ENCODE measurements around the gene ANXA6. TPM values are rescaled to one million over a fixed set of nuclear protein-coding genes. Genes with fewer than 3 reads are reported as not detected.
A peak's percentile ranks its signal among the peaks of the same experiment; 100 is the strongest.
"Not testable (repeated sequence)": the region's sequence is repeated elsewhere in the genome, so short reads cannot be mapped to it uniquely, and the experiment has no call there.

Gene ANXA6
- total and polyA plus RNA-seq, 2 donors: 122 to 381 TPM

GRCh38 chr5:151183456-151184245, 26.1 kb upstream of the ANXA6 start:
- no peak overlapping the region for H3K4me3 ChIP-seq (ENCODE audit: low read length in 2 of 2)
- H3K27ac ChIP-seq (ENCODE audit: low read depth in 1 of 2, low read length in 1 of 2): no peak overlapping the region

GRCh38 chr5:151182976-151183375, 25.4 kb upstream of the ANXA6 start:
- H3K4me3 ChIP-seq (ENCODE audit: low read length in 2 of 2): no peak overlapping the region
- no peaks in the 10 kb centered on the region for H3K9me3 ChIP-seq (ENCODE audit: control insufficient read depth in 2 of 2, insufficient read depth in 1 of 2, low read length in 1 of 2)
- no peaks in the 10 kb centered on the region for H3K4me1 ChIP-seq (ENCODE audit: control insufficient read depth in 2 of 2, insufficient read depth in 2 of 2, low read length in 2 of 2)
- no peak for DNase-seq (ENCODE audit: low read depth in 6 of 9, low spot score in 9 of 9)
- peaks cover 59 to 67% of the 10 kb centered on the region in 2 donors for H3K36me3 ChIP-seq (ENCODE audit: control insufficient read depth in 2 of 2, insufficient read depth in 2 of 2, low read length in 1 of 2)
- WGBS: 98% methylated on average over 8 of the region's 8 CpGs
- H3K27me3 ChIP-seq (ENCODE audit: control insufficient read depth in 2 of 2, insufficient read depth in 1 of 2, low read length in 1 of 2): no peaks in the 10 kb centered on the region
- no peak overlapping the region for H3K27ac ChIP-seq (ENCODE audit: low read depth in 1 of 2, low read length in 1 of 2)

More at GRCh38 chr5:151183456-151184245, 26.1 kb upstream of the ANXA6 start:
- Histone ChIP-seq H3K36me3 (ENCODE audit: control insufficient read depth in 2 of 2, insufficient read depth in 2 of 2, low read length in 1 of 2) (peaks cover 62 to 67% of the 10 kb centered on the region in 2 donors), H3K27me3 (ENCODE audit: control insufficient read depth in 2 of 2, insufficient read depth in 1 of 2, low read length in 1 of 2) (no peaks in the 10 kb centered on the region), H3K4me1 (ENCODE audit: control insufficient read depth in 2 of 2, insufficient read depth in 2 of 2, low read length in 2 of 2) (no peaks in the 10 kb centered on the region), H3K9me3 (ENCODE audit: control insufficient read depth in 2 of 2, insufficient read depth in 1 of 2, low read length in 1 of 2) (no peaks in the 10 kb centered on the region)
- no peak for DNase-seq (ENCODE audit: low read depth in 6 of 9, low spot score in 9 of 9)
- 97% methylated on average over 7 of the region's 7 CpGs for WGBS

GRCh38 chr5:151182524-151182900, 24.9 kb upstream of the ANXA6 start:
- no peak overlapping the region for H3K4me3 ChIP-seq (ENCODE audit: low read length in 2 of 2)
- H3K4me1 ChIP-seq (ENCODE audit: control insufficient read depth in 2 of 2, insufficient read depth in 2 of 2, low read length in 2 of 2): no peaks in the 10 kb centered on the region
- no peaks in the 10 kb centered on the region for H3K9me3 ChIP-seq (ENCODE audit: control insufficient read depth in 2 of 2, insufficient read depth in 1 of 2, low read length in 1 of 2)
- no peak overlapping the region for H3K27ac ChIP-seq (ENCODE audit: low read depth in 1 of 2, low read length in 1 of 2)
- H3K36me3 ChIP-seq (ENCODE audit: control insufficient read depth in 2 of 2, insufficient read depth in 2 of 2, low read length in 1 of 2): peaks cover 57 to 62% of the 10 kb centered on the region in 2 donors
- H3K27me3 ChIP-seq (ENCODE audit: control insufficient read depth in 2 of 2, insufficient read depth in 1 of 2, low read length in 1 of 2): no peaks in the 10 kb centered on the region
- WGBS: 96% methylated on average over 4 of the region's 4 CpGs
- DNase-seq (ENCODE audit: low read depth in 6 of 9, low spot score in 9 of 9): no peak

GRCh38 chr5:151181818-151182523, 24.4 kb upstream of the ANXA6 start:
- peaks cover 52 to 57% of the 10 kb centered on the region in 2 donors for H3K36me3 ChIP-seq (ENCODE audit: control insufficient read depth in 2 of 2, insufficient read depth in 2 of 2, low read length in 1 of 2)
- H3K4me3 ChIP-seq (ENCODE audit: low read length in 2 of 2): no peak overlapping the region
- H3K4me1 ChIP-seq (ENCODE audit: control insufficient read depth in 2 of 2, insufficient read depth in 2 of 2, low read length in 2 of 2): no peaks in the 10 kb centered on the region
- no peak for DNase-seq (ENCODE audit: low read depth in 6 of 9, low spot score in 9 of 9)
- no peaks in the 10 kb centered on the region for H3K9me3 ChIP-seq (ENCODE audit: control insufficient read depth in 2 of 2, insufficient read depth in 1 of 2, low read length in 1 of 2)
- no peaks in the 10 kb centered on the region for H3K27me3 ChIP-seq (ENCODE audit: control insufficient read depth in 2 of 2, insufficient read depth in 1 of 2, low read length in 1 of 2)
- 94% methylated on average over 4 of the region's 4 CpGs for whole genome bisulfite sequencing
- no peak overlapping the region for H3K27ac ChIP-seq (ENCODE audit: low read depth in 1 of 2, low read length in 1 of 2)

GRCh38 chr5:151180291-151180690, 22.7 kb upstream of the ANXA6 start:
- no peak for DNase-seq (ENCODE audit: low read depth in 6 of 9, low spot score in 9 of 9)
- Histone ChIP-seq H3K36me3 (ENCODE audit: control insufficient read depth in 2 of 2, insufficient read depth in 2 of 2, low read length in 1 of 2) (peaks cover 38 to 45% of the 10 kb centered on the region in 2 donors), H3K9me3 (ENCODE audit: control insufficient read depth in 2 of 2, insufficient read depth in 1 of 2, low read length in 1 of 2) (no peaks in the 10 kb centered on the region), H3K4me1 (ENCODE audit: control insufficient read depth in 2 of 2, insufficient read depth in 2 of 2, low read length in 2 of 2) (no peaks in the 10 kb centered on the region), H3K27ac (ENCODE audit: low read depth in 1 of 2, low read length in 1 of 2) (no peak overlapping the region), H3K27me3 (ENCODE audit: control insufficient read depth in 2 of 2, insufficient read depth in 1 of 2, low read length in 1 of 2) (no peaks in the 10 kb centered on the region), H3K4me3 (ENCODE audit: low read length in 2 of 2) (no peak overlapping the region)
- WGBS: 80% methylated on average over 6 of the region's 6 CpGs

GRCh38 chr5:151179489-151179840, 21.9 kb upstream of the ANXA6 start:
- peaks cover 33 to 37% of the 10 kb centered on the region in 2 donors for H3K36me3 ChIP-seq (ENCODE audit: control insufficient read depth in 2 of 2, insufficient read depth in 2 of 2, low read length in 1 of 2)
- 98% methylated on average over 4 of the region's 4 CpGs for WGBS
- H3K9me3 ChIP-seq (ENCODE audit: control insufficient read depth in 2 of 2, insufficient read depth in 1 of 2, low read length in 1 of 2): no peaks in the 10 kb centered on the region
- no peak for DNase-seq (ENCODE audit: low read depth in 6 of 9, low spot score in 9 of 9)
- no peaks in the 10 kb centered on the region for H3K27me3 ChIP-seq (ENCODE audit: control insufficient read depth in 2 of 2, insufficient read depth in 1 of 2, low read length in 1 of 2)
- no peak overlapping the region for H3K4me3 ChIP-seq (ENCODE audit: low read length in 2 of 2)
- no peak overlapping the region for H3K27ac ChIP-seq (ENCODE audit: low read depth in 1 of 2, low read length in 1 of 2)
- H3K4me1 ChIP-seq (ENCODE audit: control insufficient read depth in 2 of 2, insufficient read depth in 2 of 2, low read length in 2 of 2): no peaks in the 10 kb centered on the region

- peak in 1 of 9 donors; percentile 26 for DNase-seq (ENCODE audit: low read depth in 6 of 9, low spot score in 9 of 9)
- WGBS: 99% methylated on average over 5 of the region's 5 CpGs
- H3K4me3 ChIP-seq (ENCODE audit: low read length in 2 of 2): no peak overlapping the region
- H3K27me3 ChIP-seq (ENCODE audit: control insufficient read depth in 2 of 2, insufficient read depth in 1 of 2, low read length in 1 of 2): no peaks in the 10 kb centered on the region
- no peaks in the 10 kb centered on the region for H3K9me3 ChIP-seq (ENCODE audit: control insufficient read depth in 2 of 2, insufficient read depth in 1 of 2, low read length in 1 of 2)
- H3K4me1 ChIP-seq (ENCODE audit: control insufficient read depth in 2 of 2, insufficient read depth in 2 of 2, low read length in 2 of 2): no peaks in the 10 kb centered on the region
- H3K36me3 ChIP-seq (ENCODE audit: control insufficient read depth in 2 of 2, insufficient read depth in 2 of 2, low read length in 1 of 2): peaks cover 29 to 32% of the 10 kb centered on the region in 2 donors
- no peak overlapping the region for H3K27ac ChIP-seq (ENCODE audit: low read depth in 1 of 2, low read length in 1 of 2)
Observed at GRCh38 chr5:151178777-151179488, 21.4 kb upstream of the ANXA6 start.

GRCh38 chr5:151178372-151178771, 20.8 kb upstream of the ANXA6 start:
- H3K4me3 ChIP-seq (ENCODE audit: low read length in 2 of 2): no peak overlapping the region
- H3K27me3 ChIP-seq (ENCODE audit: control insufficient read depth in 2 of 2, insufficient read depth in 1 of 2, low read length in 1 of 2): no peaks in the 10 kb centered on the region
- DNase-seq (ENCODE audit: low read depth in 6 of 9, low spot score in 9 of 9): no peak
- H3K27ac ChIP-seq (ENCODE audit: low read depth in 1 of 2, low read length in 1 of 2): no peak overlapping the region
- H3K9me3 ChIP-seq (ENCODE audit: control insufficient read depth in 2 of 2, insufficient read depth in 1 of 2, low read length in 1 of 2): no peaks in the 10 kb centered on the region
- H3K36me3 ChIP-seq (ENCODE audit: control insufficient read depth in 2 of 2, insufficient read depth in 2 of 2, low read length in 1 of 2): peaks cover 24 to 26% of the 10 kb centered on the region in 2 donors
- WGBS: 98% methylated on average over 1 of the region's 1 CpG
- H3K4me1 ChIP-seq (ENCODE audit: control insufficient read depth in 2 of 2, insufficient read depth in 2 of 2, low read length in 2 of 2): no peaks in the 10 kb centered on the region

GRCh38 chr5:151176268-151176667, 18.7 kb upstream of the ANXA6 start:
- not testable (repeated sequence) for DNase-seq (ENCODE audit: low read depth in 6 of 9, low spot score in 9 of 9); H3K27me3 ChIP-seq (ENCODE audit: control insufficient read depth in 2 of 2, insufficient read depth in 1 of 2, low read length in 1 of 2); H3K27ac ChIP-seq (ENCODE audit: low read depth in 1 of 2, low read length in 1 of 2); H3K4me3 ChIP-seq (ENCODE audit: low read length in 2 of 2); H3K4me1 ChIP-seq (ENCODE audit: control insufficient read depth in 2 of 2, insufficient read depth in 2 of 2, low read length in 2 of 2); H3K36me3 ChIP-seq (ENCODE audit: control insufficient read depth in 2 of 2, insufficient read depth in 2 of 2, low read length in 1 of 2); H3K9me3 ChIP-seq (ENCODE audit: control insufficient read depth in 2 of 2, insufficient read depth in 1 of 2, low read length in 1 of 2)
- 57% methylated on average over 5 of the region's 5 CpGs for WGBS
